IMR-90 (cell line): Measurements from ENCODE around the gene TRMT11. TPM values are rescaled to one million over a fixed set of nuclear protein-coding genes. Genes with fewer than 3 reads are reported as not detected.

ENCODE experiments used
- ATAC-seq: fragments of 200-7000 bp; cut with Tn5 transposase; 2 replicates; pipeline ENCODE4 v1.9.1; 2020; ENCODE audit warnings: low read depth, mild to moderate bottlenecking, moderate library complexity
- BruUV-seq: library from RNA; stranded (reverse); fragments of 400-500 nt; replicated peaks from 2 replicates; lab custom pipeline; 2021; lab: Mats Ljungman, UMichigan
- CTCF ChIA-PET: fragments of 300-600 bp; formaldehyde crosslinking; extraction: SDS; loops from one replicate; lab custom pipeline; 2021; ENCODE audit warnings: antibody characterized with exemption; lab: Yijun Ruan, JAX
- POLR2A ChIA-PET: fragments of 300-600 bp; sonication (Branson Sonifier 250); formaldehyde crosslinking; loops from one replicate; lab custom pipeline; 2022; ENCODE audit warnings: antibody characterized with exemption; ENCODE audit not compliant: unreplicated experiment; lab: Charles Lee
- DNase-seq: peaks from one replicate; pipeline ENCODE4 v3.0.0; 2013
- H2AFZ ChIP-seq: replicated peaks from 2 replicates; pipeline ENCODE3; 2013; ENCODE audit warnings: low read length, mild to moderate bottlenecking; ENCODE audit not compliant: poor library complexity
- H2AK5ac ChIP-seq: 2 replicates; pipeline ENCODE4 v1.6.1; 2013; ENCODE audit warnings: low read depth, low read length, inconsistent platforms
- H2AK9ac ChIP-seq: replicated peaks from 2 replicates; pipeline ENCODE3; 2013; ENCODE audit warnings: mild to moderate bottlenecking, low read depth, low read length, moderate library complexity; ENCODE audit not compliant: poor library complexity
- H2BK120ac ChIP-seq: 2 replicates; pipeline ENCODE4 v1.6.1; 2013; ENCODE audit warnings: low read depth, low read length, inconsistent platforms
- H2BK15ac ChIP-seq: 3 replicates; pipeline ENCODE4 v1.6.1; 2013; ENCODE audit warnings: low read depth, low read length, inconsistent platforms
- H2BK20ac ChIP-seq: 2 replicates; pipeline ENCODE4 v1.6.1; 2013; ENCODE audit warnings: low read depth, mild to moderate bottlenecking, inconsistent platforms, low read length, moderate library complexity
- H2BK5ac ChIP-seq: 2 replicates; pipeline ENCODE4 v1.6.1; 2013; ENCODE audit warnings: mild to moderate bottlenecking, low read depth, low read length, inconsistent platforms; ENCODE audit not compliant: poor library complexity, severe bottlenecking
- H3K14ac ChIP-seq: replicated peaks from 2 replicates; pipeline ENCODE4 v1.6.1; 2013; ENCODE audit warnings: low read depth, low read length, inconsistent platforms
- H3K18ac ChIP-seq: 2 replicates; pipeline ENCODE4 v1.6.1; 2013; ENCODE audit warnings: low read depth, low read length, control low read depth
- H3K23ac ChIP-seq: 2 replicates; pipeline ENCODE4 v1.6.1; 2013; ENCODE audit warnings: low read depth, low read length, inconsistent platforms
- H3K27ac ChIP-seq: 2 replicates; pipeline ENCODE4 v1.5.1; 2013; ENCODE audit warnings: mild to moderate bottlenecking, control low read depth, low read length; ENCODE audit not compliant: insufficient read depth
- H3K27me3 ChIP-seq: 2 replicates; pipeline ENCODE4 v1.6.1; 2013; ENCODE audit warnings: low read length; ENCODE audit not compliant: control insufficient read depth, insufficient read depth
- H3K36me3 ChIP-seq: 2 replicates; pipeline ENCODE4 v1.6.1; 2013; ENCODE audit warnings: low read length, mixed read lengths; ENCODE audit not compliant: control insufficient read depth, insufficient read depth
- H3K4ac ChIP-seq: 2 replicates; pipeline ENCODE4 v1.6.1; 2013; ENCODE audit warnings: low read depth, low read length, inconsistent platforms
- H3K4me1 ChIP-seq: 2 replicates; pipeline ENCODE4 v1.6.1; 2013; ENCODE audit warnings: low read length, mixed read lengths; ENCODE audit not compliant: control insufficient read depth, insufficient read depth
- H3K4me2 ChIP-seq: 2 replicates; pipeline ENCODE4 v1.6.1; 2013; ENCODE audit warnings: low read depth, mild to moderate bottlenecking, control low read depth, low read length, moderate library complexity
- H3K4me3 ChIP-seq: 2 replicates; pipeline ENCODE4 v1.5.1; 2013; ENCODE audit warnings: low read depth, mild to moderate bottlenecking, control low read depth, low read length, moderate library complexity; ENCODE audit not compliant: insufficient read depth
- H3K56ac ChIP-seq: 2 replicates; pipeline ENCODE4 v1.6.1; 2013; ENCODE audit warnings: low read length, inconsistent platforms; ENCODE audit not compliant: insufficient read depth; ENCODE audit errors: extremely low read depth
- H3K79me1 ChIP-seq, 2 experiments: 2 replicates each; pipeline ENCODE4 v1.6.1; 2013; ENCODE audit warnings: low read length in 2 of 2, inconsistent platforms in 1 of 2, low read depth in 1 of 2
- H3K9ac ChIP-seq: 2 replicates; pipeline ENCODE4 v1.6.1; 2013; ENCODE audit warnings: low read depth, low read length, control low read depth
- H3K9me1 ChIP-seq: 2 replicates; pipeline ENCODE4 v1.6.1; 2013; ENCODE audit warnings: low read length, inconsistent platforms; ENCODE audit not compliant: insufficient read depth
- H3K9me3 ChIP-seq: 2 replicates; pipeline ENCODE4 v1.6.1; 2013; ENCODE audit warnings: low read length; ENCODE audit not compliant: control insufficient read depth, insufficient read depth
- H4K20me1 ChIP-seq: 2 replicates; pipeline ENCODE4 v1.6.1; 2013; ENCODE audit warnings: low read length, inconsistent platforms; ENCODE audit not compliant: insufficient read depth
- H4K5ac ChIP-seq: 2 replicates; pipeline ENCODE4 v1.6.1; 2013; ENCODE audit warnings: mild to moderate bottlenecking, low read depth, low read length, control low read depth
- H4K8ac ChIP-seq, 2 experiments: 2 replicates each; pipeline ENCODE4 v1.6.1; 2013; ENCODE audit warnings: low read depth in 2 of 2, low read length in 2 of 2, control low read depth in 1 of 2, inconsistent platforms in 1 of 2
- H4K91ac ChIP-seq: 2 replicates; pipeline ENCODE4 v1.6.1; 2013; ENCODE audit warnings: low read depth, low read length, inconsistent platforms; ENCODE audit not compliant: insufficient read depth
- CEBPB ChIP-seq: IDR thresholded peaks from 2 replicates; pipeline ENCODE4 v1.6.1; 2012; ENCODE audit warnings: low read depth, low read length, improper control_type of control experiment
- CHD1 ChIP-seq: IDR thresholded peaks from 2 replicates; pipeline ENCODE4 v1.6.1; 2012; ENCODE audit warnings: low read depth, low read length, improper control_type of control experiment
- FOS ChIP-seq: fragments of 150-350 bp; IDR thresholded peaks from 2 replicates; pipeline ENCODE4 v1.6.1; 2016; ENCODE audit warnings: low read depth, low read length
- MAFK ChIP-seq: IDR thresholded peaks from 2 replicates; pipeline ENCODE4 v1.6.1; 2012; ENCODE audit warnings: low read depth, low read length, improper control_type of control experiment
- MAZ ChIP-seq: IDR thresholded peaks from 2 replicates; pipeline ENCODE4 v1.6.1; 2012; ENCODE audit warnings: low read depth, mild to moderate bottlenecking, low read length, improper control_type of control experiment, moderate library complexity, borderline replicate concordance
- MXI1 ChIP-seq: IDR thresholded peaks from 2 replicates; pipeline ENCODE4 v1.6.1; 2012; ENCODE audit warnings: low read depth, mild to moderate bottlenecking, low read length, moderate library complexity, borderline replicate concordance
- NFE2L2 ChIP-seq: fragments of 150-350 bp; IDR thresholded peaks from 2 replicates; pipeline ENCODE4 v1.6.1; 2016; ENCODE audit warnings: low read depth, mild to moderate bottlenecking, low read length
- RAD21 ChIP-seq: IDR thresholded peaks from 2 replicates; pipeline ENCODE4 v1.6.1; 2012; ENCODE audit warnings: low read length, improper control_type of control experiment
- RCOR1 ChIP-seq: IDR thresholded peaks from 2 replicates; pipeline ENCODE4 v1.6.1; 2012; ENCODE audit warnings: mild to moderate bottlenecking, low read length, improper control_type of control experiment; ENCODE audit not compliant: insufficient replicate concordance
- RFX5 ChIP-seq: IDR thresholded peaks from 2 replicates; pipeline ENCODE4 v1.8.0; 2012; ENCODE audit warnings: low read depth, mild to moderate bottlenecking, low read length, moderate library complexity
- SMC3 ChIP-seq: fragments of 150-350 bp; IDR thresholded peaks from 2 replicates; pipeline ENCODE4 v1.6.1; 2016; ENCODE audit warnings: low read depth, mild to moderate bottlenecking, antibody characterized with exemption, low read length, moderate library complexity
- WGBS, 2 experiments: methylation state at CpG; one replicate each; pipeline versions ENCODE4 v1.1.5 to v1.1.7; 2013; ENCODE audit warnings: missing lambda C conversion rate in 2 of 2; ENCODE audit not compliant: insufficient read length in 1 of 2; ENCODE audit errors: extremely low coverage in 2 of 2; 5-methylcytosine and 5-hydroxymethylcytosine counted together
- dilution Hi-C: fragments of 300-500 bp; cut with HindIII; formaldehyde crosslinking; loops from one replicate; pipeline ENCODE4 v1.14.3; 2018; ENCODE audit warnings: low sequenced_read_pairs; ENCODE audit not compliant: unreplicated experiment
- in situ Hi-C: fragments of 300-500 bp; cut with MboI; formaldehyde crosslinking; loops from 3 replicates; pipeline ENCODE4 v1.14.3; 2019; ENCODE audit warnings: low sequenced_read_pairs, inconsistent platforms, mixed read lengths
- intact Hi-C: fragments of 100-400 bp; cut with micrococcal nuclease; formaldehyde crosslinking; loops from 2 replicates; pipeline ENCODE4 v1.10.0; 2022
- polyA plus RNA-seq, 3 experiments: library from polyadenylated mRNA; depleted of rRNA; stranded (reverse); fragments of >200 nt; gene quantifications; 2 replicates each; pipeline ENCODE4 v1.2.3, GENCODE V29; 2012; ENCODE audit warnings: low replicate concordance in 1 of 3
- total RNA-seq: library from RNA; depleted of rRNA; stranded (reverse); fragments of >200 nt; gene quantifications from 2 replicates; pipeline ENCODE4 v1.2.3, GENCODE V29; 2012
- TF ChIP-seq, protein P1 (sequence below): fragments of 150-350 bp; IDR thresholded peaks from 2 replicates; pipeline ENCODE4 v1.6.1; 2016; ENCODE audit warnings: low read depth, mild to moderate bottlenecking, low read length, moderate library complexity, borderline replicate concordance
- TF ChIP-seq, protein P2 (sequence below): conservative IDR thresholded peaks from 2 replicates; pipeline ENCODE4 v1.5.1; 2012; ENCODE audit warnings: mild to moderate bottlenecking, low read depth, low read length, improper control_type of control experiment

The TRMT11 gene
- total and polyA plus RNA-seq, 2 of the 4 experiments (the other 2 are of a cell fraction) = 14.3 to 19.0 TPM

DNA sequence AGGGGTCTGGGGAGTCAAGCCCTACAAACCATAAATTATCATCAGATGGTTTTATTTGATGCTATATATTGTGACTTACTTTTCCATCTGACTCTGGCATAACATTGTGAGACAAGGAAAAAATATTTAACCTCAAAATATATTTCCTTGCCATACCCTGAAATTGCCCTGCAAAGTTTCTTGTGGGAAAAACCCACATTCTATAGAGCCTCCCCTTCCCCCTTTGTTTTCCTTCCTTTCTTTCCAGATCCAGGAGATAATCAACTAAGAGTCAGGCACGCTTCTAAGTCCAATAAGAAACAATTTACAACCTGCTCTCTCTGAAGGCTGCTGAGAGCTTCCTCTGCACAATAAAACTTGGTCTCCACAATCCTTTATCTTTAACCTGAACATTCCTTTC lies 47.3 kb upstream of the TRMT11 start (continued):
- TF ChIP-seq, protein P1, sequence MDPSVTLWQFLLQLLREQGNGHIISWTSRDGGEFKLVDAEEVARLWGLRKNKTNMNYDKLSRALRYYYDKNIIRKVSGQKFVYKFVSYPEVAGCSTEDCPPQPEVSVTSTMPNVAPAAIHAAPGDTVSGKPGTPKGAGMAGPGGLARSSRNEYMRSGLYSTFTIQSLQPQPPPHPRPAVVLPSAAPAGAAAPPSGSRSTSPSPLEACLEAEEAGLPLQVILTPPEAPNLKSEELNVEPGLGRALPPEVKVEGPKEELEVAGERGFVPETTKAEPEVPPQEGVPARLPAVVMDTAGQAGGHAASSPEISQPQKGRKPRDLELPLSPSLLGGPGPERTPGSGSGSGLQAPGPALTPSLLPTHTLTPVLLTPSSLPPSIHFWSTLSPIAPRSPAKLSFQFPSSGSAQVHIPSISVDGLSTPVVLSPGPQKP = no peak
- TF ChIP-seq MXI1 (no peak), RFX5 (no peak)

DNA sequence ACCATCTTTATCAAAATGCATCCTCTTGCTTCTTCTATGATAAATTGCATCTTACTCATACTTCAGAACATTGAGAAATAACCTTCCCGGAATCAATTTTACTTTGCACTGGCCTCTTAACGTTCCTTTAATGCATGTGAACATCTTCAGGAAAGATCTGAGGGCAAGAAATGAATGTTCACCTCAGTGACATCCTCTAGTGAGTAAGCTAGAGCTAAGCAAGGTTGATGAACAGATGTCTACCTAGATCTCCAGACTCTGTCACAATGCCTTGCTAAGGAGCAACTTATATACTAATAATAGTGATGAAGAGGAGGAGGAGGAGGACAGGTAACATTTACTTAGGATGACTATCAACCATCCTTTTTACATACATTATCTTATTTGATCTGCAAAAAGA lies 46.5 kb upstream of the TRMT11 start:
- dilution Hi-C loops (no loop called here), in situ Hi-C loops (no loop called here), intact Hi-C loops (no loop called here)
- Histone ChIP-seq H2AK5ac (no peak overlapping the region), H2BK20ac (peak overlapping the region; percentile 58), H3K79me1 (no peaks in the 10 kb centered on the region), H3K9ac (no peak overlapping the region), H2BK120ac (peak overlapping the region; percentile 41; the same call in 1 of the 2 replicates), H4K91ac (peak overlapping the region; percentile 27; the same call in 1 of the 2 replicates), H4K5ac (no peak overlapping the region), H3K9me1 (no peaks in the 10 kb centered on the region), H2BK5ac (no peak overlapping the region), H2BK15ac (0 out of 3 replicates have a peak overlapping the region, but pooled peaks have one; percentile 14), H3K27me3 (no peaks in the 10 kb centered on the region), H3K18ac (no peak overlapping the region), H3K9me3 (no peaks in the 10 kb centered on the region), H3K4me3 (no peak overlapping the region), H3K14ac (no peak overlapping the region), H2AFZ (no peak overlapping the region), H3K4me2 (no peak overlapping the region), H3K56ac (no peak overlapping the region), H3K4ac (no peak overlapping the region), H3K36me3 (no peaks in the 10 kb centered on the region), H3K27ac (no peak overlapping the region), H3K4me1 (peaks cover 12% of the 10 kb centered on the region), H2AK9ac (no peak overlapping the region), H3K23ac (no peak overlapping the region), H4K8ac (peak overlapping the region in 1 of 2 experiments; percentile 24; a peak in 1 of 4 replicates), H4K20me1 (no peaks in the 10 kb centered on the region)
- no TSS peak for BruUV-seq
- CTCF ChIA-PET = no interaction called here
- POLR2A ChIA-PET = no interaction called here
- ATAC-seq (no peak), DNase-seq (no peak)
- WGBS, 2 experiments = no CpG with 5 or more reads among the region's 2 CpGs
- TF ChIP-seq FOS = no peak
- no peak for TF ChIP-seq SMC3
- no peak for TF ChIP-seq MAZ
- TF ChIP-seq, protein P1 = no peak
- TF ChIP-seq MXI1 = no peak
- TF ChIP-seq MAFK = no peak
- TF ChIP-seq CHD1 = no peak
- TF ChIP-seq RCOR1 = no peak
- TF ChIP-seq RAD21 = no peak
- TF ChIP-seq CEBPB = no peak
- no peak for TF ChIP-seq NFE2L2
- TF ChIP-seq, protein P2, sequence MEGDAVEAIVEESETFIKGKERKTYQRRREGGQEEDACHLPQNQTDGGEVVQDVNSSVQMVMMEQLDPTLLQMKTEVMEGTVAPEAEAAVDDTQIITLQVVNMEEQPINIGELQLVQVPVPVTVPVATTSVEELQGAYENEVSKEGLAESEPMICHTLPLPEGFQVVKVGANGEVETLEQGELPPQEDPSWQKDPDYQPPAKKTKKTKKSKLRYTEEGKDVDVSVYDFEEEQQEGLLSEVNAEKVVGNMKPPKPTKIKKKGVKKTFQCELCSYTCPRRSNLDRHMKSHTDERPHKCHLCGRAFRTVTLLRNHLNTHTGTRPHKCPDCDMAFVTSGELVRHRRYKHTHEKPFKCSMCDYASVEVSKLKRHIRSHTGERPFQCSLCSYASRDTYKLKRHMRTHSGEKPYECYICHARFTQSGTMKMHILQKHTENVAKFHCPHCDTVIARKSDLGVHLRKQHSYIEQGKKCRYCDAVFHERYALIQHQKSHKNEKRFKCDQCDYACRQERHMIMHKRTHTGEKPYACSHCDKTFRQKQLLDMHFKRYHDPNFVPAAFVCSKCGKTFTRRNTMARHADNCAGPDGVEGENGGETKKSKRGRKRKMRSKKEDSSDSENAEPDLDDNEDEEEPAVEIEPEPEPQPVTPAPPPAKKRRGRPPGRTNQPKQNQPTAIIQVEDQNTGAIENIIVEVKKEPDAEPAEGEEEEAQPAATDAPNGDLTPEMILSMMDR = no peak
- TF ChIP-seq RFX5 = no peak
